Activated effector memory CD4-positive, alpha-beta T cell treated with anti-CD3 and anti-CD28 coated beads, Interleukin-2, amount 50 U/mL, for 16 hours (primary cell): ENCODE data around the gene PKP3.
"Not testable (repeated sequence)": the region's sequence is repeated elsewhere in the genome, so short reads cannot be mapped to it uniquely, and the experiment has no call there.

Experiments used
- DNase-seq: peaks from one replicate; pipeline ENCODE4 v3.0.0-alpha.2; 2020

Gene PKP3

GRCh38 chr11:396948-397548, 3.0 kb downstream of the PKP3 start:
- no peak for DNase-seq

GRCh38 chr11:398826-399225, 4.8 kb downstream of the PKP3 start:
- no peak for DNase-seq

GRCh38 chr11:399731-400211, 5.8 kb downstream of the PKP3 start:
- DNase-seq, result no peak

GRCh38 chr11:400241-400689, 6.3 kb downstream of the PKP3 start:
- DNase-seq, result no peak

GRCh38 chr11:401196-401595, 7.2 kb downstream of the PKP3 start:
- DNase-seq, result not testable (repeated sequence)

GRCh38 chr11:403021-403760, 9.2 kb downstream of the PKP3 start:
- DNase-seq, result no peak

GRCh38 chr11:403761-404431, 9.9 kb downstream of the PKP3 start:
- DNase-seq, result no peak

- DNase-seq, result no peak
Measured at GRCh38 chr11:404551-405264, 10.7 kb downstream of the PKP3 start.

GRCh38 chr11:405323-405953, 11.4 kb downstream of the PKP3 start:
- no peak for DNase-seq

GRCh38 chr11:405954-406795, 12.2 kb downstream of the PKP3 start:
- DNase-seq, result no peak

GRCh38 chr11:406796-407650, 13.0 kb downstream of the PKP3 start:
- DNase-seq, result peak; percentile 96

GRCh38 chr11:407651-408123, 13.7 kb downstream of the PKP3 start:
- DNase-seq, result peak; percentile 65

- no peak for DNase-seq
Measured at GRCh38 chr11:408154-409007, 14.4 kb downstream of the PKP3 start.

GRCh38 chr11:409008-409599, 15.1 kb downstream of the PKP3 start:
- DNase-seq, result no peak

GRCh38 chr11:409600-410483, 15.8 kb downstream of the PKP3 start:
- DNase-seq, result no peak

GRCh38 chr11:410711-411110, 16.7 kb downstream of the PKP3 start:
- DNase-seq, result not testable (repeated sequence)

GRCh38 chr11:411520-411919, 17.5 kb downstream of the PKP3 start:
- not testable (repeated sequence) for DNase-seq

GRCh38 chr11:412641-413119, 18.7 kb downstream of the PKP3 start:
- DNase-seq, result no peak
